GM12878 (cell line): ENCODE data around the gene KCNIP3. TPM values are rescaled to one million over a fixed set of nuclear protein-coding genes. Genes with fewer than 3 reads are reported as not detected.

Experiments
- ATAC-seq: fragments of 200-7000 bp; cut with Tn5 transposase; 3 replicates; pipeline ENCODE4 v1.9.1; 2020; ENCODE audit warnings: mild to moderate bottlenecking, moderate library complexity
- BruUV-seq: library from RNA; stranded (reverse); fragments of 400-500 nt; replicated peaks from 2 replicates; lab custom pipeline; 2021; lab: Mats Ljungman, UMichigan
- CTCF ChIA-PET: fragments of 300-600 bp; sonication (Branson Sonifier 250); formaldehyde crosslinking; extraction: SDS; loops from one replicate; lab custom pipeline; 2021; ENCODE audit warnings: inconsistent platforms; lab: Yijun Ruan, JAX
- POLR2A ChIA-PET: fragments of 350-600 bp; formaldehyde crosslinking; extraction: SDS; loops from one replicate; lab custom pipeline; 2021; ENCODE audit warnings: inconsistent platforms; lab: Charles Lee
- RAD21 ChIA-PET: fragments of 300-600 bp; sonication (Branson Sonifier 250); formaldehyde crosslinking; loops from one replicate; lab custom pipeline; 2023; ENCODE audit warnings: antibody characterized with exemption; ENCODE audit not compliant: unreplicated experiment; lab: Charles Lee
- SMC1A ChIA-PET: fragments of 300-600 bp; sonication (Branson Sonifier 250); formaldehyde crosslinking; loops from one replicate; lab custom pipeline; 2023; ENCODE audit not compliant: unreplicated experiment, uncharacterized antibody; lab: Charles Lee
- DNase-seq: peaks from one replicate; pipeline ENCODE4 v3.0.0-alpha.2; 2011; ENCODE audit warnings: low read depth, low spot score
- FAIRE-seq: peaks from 3 replicates; lab custom pipeline; 2011; peaks lifted over from hg19 to GRCh38; lab: Jason Lieb, UNC
- H2AFZ ChIP-seq: 2 replicates; pipeline ENCODE4 v1.6.0; 2011; ENCODE audit warnings: low read depth, low read length, control low read depth; ENCODE audit not compliant: control insufficient read depth
- H3K27ac ChIP-seq: 2 replicates; pipeline ENCODE4 v1.5.1; 2011; ENCODE audit warnings: control low read depth; ENCODE audit not compliant: control insufficient read depth, insufficient read depth
- H3K27me3 ChIP-seq, 2 experiments: replicated peaks in 1 of 2; 2 replicates each; pipeline versions ENCODE4 v1.6.0 to v1.6.1; 2011; ENCODE audit warnings: low read length in 1 of 2; ENCODE audit not compliant: control insufficient read depth in 2 of 2, insufficient read depth in 2 of 2
- H3K36me3 ChIP-seq, 2 experiments: 2 replicates each; pipeline ENCODE4 v1.5.1; 2011; ENCODE audit warnings: low read length in 1 of 2; ENCODE audit not compliant: control insufficient read depth in 2 of 2, insufficient read depth in 2 of 2
- H3K4me1 ChIP-seq: 2 replicates; pipeline ENCODE4 v1.6.1; 2011; ENCODE audit warnings: mild to moderate bottlenecking, low read length, moderate library complexity, mixed read lengths; ENCODE audit not compliant: control insufficient read depth, insufficient read depth
- H3K4me2 ChIP-seq: 2 replicates; pipeline ENCODE4 v1.6.0; 2011; ENCODE audit warnings: control low read depth; ENCODE audit not compliant: control insufficient read depth, insufficient read depth
- H3K4me3 ChIP-seq: fragments of 200-600 bp; sonication (generic); 2 replicates; pipeline ENCODE4 v1.5.1; 2016
- H3K79me2 ChIP-seq: 2 replicates; pipeline ENCODE4 v1.6.0; 2011; ENCODE audit warnings: low read length; ENCODE audit not compliant: control insufficient read depth, insufficient read depth
- H3K9ac ChIP-seq: 2 replicates; pipeline ENCODE4 v1.8.0; 2011; ENCODE audit warnings: low read length, control low read depth, mixed read lengths; ENCODE audit not compliant: control insufficient read depth, insufficient read depth
- H3K9me3 ChIP-seq: replicated peaks from 3 replicates; pipeline ENCODE4 v1.5.1; 2011; ENCODE audit warnings: mild to moderate bottlenecking, low read length; ENCODE audit not compliant: control insufficient read depth, insufficient read depth
- H4K20me1 ChIP-seq: 2 replicates; pipeline ENCODE4 v1.6.0; 2011; ENCODE audit not compliant: control insufficient read depth, insufficient read depth
- CBFB ChIP-seq: IDR thresholded peaks from 2 replicates; pipeline ENCODE4 v1.6.1; 2016; ENCODE audit warnings: antibody characterized with exemption, low read depth
- CBX5 ChIP-seq: sonication (generic); IDR thresholded peaks from 2 replicates; pipeline ENCODE4 v1.6.1; 2016; ENCODE audit warnings: low read depth, moderate library complexity, mild to moderate bottlenecking, inconsistent platforms
- CREB1 ChIP-seq: IDR thresholded peaks from 2 replicates; pipeline ENCODE4 v1.6.1; 2012; ENCODE audit warnings: low read depth, mild to moderate bottlenecking, inconsistent platforms
- DPF2 ChIP-seq: fragments of 450-650 bp; IDR thresholded peaks from 2 replicates; pipeline ENCODE4 v1.6.1; 2017; ENCODE audit warnings: mild to moderate bottlenecking
- ESRRA ChIP-seq: IDR thresholded peaks from 2 replicates; pipeline ENCODE4 v1.6.1; 2012; ENCODE audit warnings: mild to moderate bottlenecking, low read length, improper control_type of control experiment
- EZH2 ChIP-seq: IDR thresholded peaks from 2 replicates; pipeline ENCODE4 v1.6.1; 2012; ENCODE audit warnings: low read depth, mild to moderate bottlenecking, control low read depth, inconsistent platforms, low read length, borderline replicate concordance; ENCODE audit not compliant: control insufficient read depth
- POLR2A ChIP-seq: IDR thresholded peaks from 2 replicates; pipeline ENCODE4 v1.6.1; 2011; ENCODE audit warnings: low read depth, mild to moderate bottlenecking, low read length
- POU2F2 ChIP-seq: IDR thresholded peaks from 3 replicates; pipeline ENCODE4 v1.6.1; 2011; ENCODE audit warnings: low read depth, mild to moderate bottlenecking, low read length, borderline replicate concordance
- RAD51 ChIP-seq: fragments of 450-650 bp; IDR thresholded peaks from 2 replicates; pipeline ENCODE4 v1.6.1; 2016; ENCODE audit warnings: moderate library complexity, mild to moderate bottlenecking, inconsistent platforms
- SIX5 ChIP-seq: IDR thresholded peaks from 2 replicates; pipeline ENCODE4 v1.6.1; 2011; ENCODE audit warnings: mild to moderate bottlenecking, low read depth, low read length, moderate library complexity; ENCODE audit not compliant: severe bottlenecking
- STAT1 ChIP-seq: fragments of 450-650 bp; conservative IDR thresholded peaks from 2 replicates; pipeline ENCODE4 v1.6.1; 2014; ENCODE audit warnings: antibody characterized with exemption, mild to moderate bottlenecking
- WRNIP1 ChIP-seq: IDR thresholded peaks from 2 replicates; pipeline ENCODE4 v1.6.1; 2011; ENCODE audit warnings: low read depth, low read length, improper control_type of control experiment, borderline replicate concordance
- WGBS: methylation state at CpG from one replicate; pipeline ENCODE4 v1.1.6; 2016; ENCODE audit warnings: low lambda C conversion rate; ENCODE audit not compliant: insufficient replicate concordance, insufficient coverage; ENCODE audit errors: missing lambda C conversion rate; 5-methylcytosine and 5-hydroxymethylcytosine counted together
- in situ Hi-C: fragments of 300-500 bp; cut with MboI; formaldehyde crosslinking; loops from 9 replicates; pipeline ENCODE4 v1.14.3; 2018; ENCODE audit warnings: mixed read lengths
- intact Hi-C: fragments of 100-400 bp; cut with micrococcal nuclease; formaldehyde crosslinking; loops from one replicate; pipeline ENCODE4 v1.14.2; 2022; ENCODE audit not compliant: unreplicated experiment
- polyA plus RNA-seq, 11 experiments: library from polyadenylated mRNA; depleted of rRNA in 4 of 11; unstranded in 6 of 11; stranded (reverse) in 5 of 11; fragments of >200 nt; fragmentation: Nextera tagmentation in 4 of 11; fragmentation: Illumina TruSeq in 1 of 11; extraction: Ambion mirVana in 4 of 11; extraction: Trizol in 1 of 11; gene quantifications; 1 replicate in 1 of 11; 2 replicates in 10 of 11; pipeline versions ENCODE4 v1.2.1 to v1.2.3, GENCODE V29; 2011 to 2016; ENCODE audit warnings: inconsistent platforms in 2 of 11, missing spikeins in 2 of 11, low read depth in 1 of 11
- total RNA-seq, 4 experiments: library from RNA; depleted of rRNA in 3 of 4; stranded (reverse); fragments of >200 nt in 3 of 4; fragmentation: Illumina TruSeq in 1 of 4; extraction: Trizol in 1 of 4; gene quantifications; 2 replicates each; pipeline versions ENCODE4 v1.2.1 to v1.2.3, GENCODE V29; 2013 to 2021
- TF ChIP-seq, protein P1 (sequence below): fragments of 450-650 bp; IDR thresholded peaks from 2 replicates; pipeline ENCODE4 v1.6.1; 2018; ENCODE audit warnings: borderline replicate concordance, mild to moderate bottlenecking; ENCODE audit not compliant: partially characterized antibody
- TF ChIP-seq, protein P2 (sequence below): fragments of 450-650 bp; IDR thresholded peaks from 2 replicates; pipeline ENCODE4 v1.6.1; 2016; ENCODE audit warnings: mild to moderate bottlenecking

Gene KCNIP3
- total and polyA plus RNA-seq, 10 of the 15 experiments (the other 5 are each of a cell fraction or from before 2014, with no cell fraction given) = not detected

DNA sequence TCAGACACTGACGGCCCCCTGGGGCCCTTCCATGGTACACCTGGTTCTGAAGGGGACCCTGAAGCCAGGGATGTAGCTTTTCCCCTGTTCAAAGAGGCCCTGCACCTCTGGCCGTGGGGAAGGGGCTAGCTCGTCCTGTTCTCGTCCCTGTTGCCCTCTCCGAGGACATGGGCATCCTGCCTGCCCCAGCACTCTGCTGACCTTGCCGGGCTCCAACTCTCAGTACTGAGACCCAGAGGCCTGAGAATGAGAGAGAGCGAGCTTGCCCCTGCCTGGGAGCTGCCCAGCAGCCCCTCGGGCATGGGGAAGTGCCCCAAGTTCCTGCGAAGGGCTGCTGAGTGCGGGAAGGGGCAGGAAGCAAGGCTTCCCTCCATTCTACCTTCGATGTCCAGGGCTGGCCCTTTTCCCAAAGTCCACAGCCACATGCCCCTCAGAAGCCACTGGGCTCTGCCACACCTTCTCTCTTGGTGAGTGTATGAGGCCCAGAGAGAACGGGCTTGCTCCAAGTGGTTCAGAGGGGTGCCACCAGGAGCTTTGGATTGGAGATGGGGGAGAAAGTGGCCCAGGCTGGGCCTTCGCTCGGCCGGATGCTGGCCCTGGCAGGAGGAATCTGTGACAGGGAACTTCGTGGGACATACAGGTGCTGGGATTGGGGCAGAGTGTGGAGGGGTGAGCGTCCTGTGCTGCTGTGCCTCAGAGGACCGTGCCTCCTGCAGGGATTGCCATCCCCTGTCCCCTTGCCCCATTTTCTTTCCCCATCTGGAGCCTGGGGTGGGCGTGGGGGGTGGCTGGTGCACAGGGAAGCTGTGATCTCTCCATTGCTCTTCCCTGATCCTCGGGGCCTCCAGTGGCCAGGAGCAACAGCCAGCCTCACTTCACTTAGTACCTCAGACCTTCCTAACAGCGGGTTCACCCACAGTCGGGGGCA is 50.8 kb downstream of the KCNIP3 start:
- TF ChIP-seq DPF2 (no peak), CBX5 (no peak), CREB1 (no peak), WRNIP1 (no peak), ESRRA (no peak), STAT1 (no peak), EZH2 (no peak), POU2F2 (no peak), POLR2A (no peak), SIX5 (no peak), CBFB (no peak), RAD51 (no peak)
- TF ChIP-seq, protein P1, sequence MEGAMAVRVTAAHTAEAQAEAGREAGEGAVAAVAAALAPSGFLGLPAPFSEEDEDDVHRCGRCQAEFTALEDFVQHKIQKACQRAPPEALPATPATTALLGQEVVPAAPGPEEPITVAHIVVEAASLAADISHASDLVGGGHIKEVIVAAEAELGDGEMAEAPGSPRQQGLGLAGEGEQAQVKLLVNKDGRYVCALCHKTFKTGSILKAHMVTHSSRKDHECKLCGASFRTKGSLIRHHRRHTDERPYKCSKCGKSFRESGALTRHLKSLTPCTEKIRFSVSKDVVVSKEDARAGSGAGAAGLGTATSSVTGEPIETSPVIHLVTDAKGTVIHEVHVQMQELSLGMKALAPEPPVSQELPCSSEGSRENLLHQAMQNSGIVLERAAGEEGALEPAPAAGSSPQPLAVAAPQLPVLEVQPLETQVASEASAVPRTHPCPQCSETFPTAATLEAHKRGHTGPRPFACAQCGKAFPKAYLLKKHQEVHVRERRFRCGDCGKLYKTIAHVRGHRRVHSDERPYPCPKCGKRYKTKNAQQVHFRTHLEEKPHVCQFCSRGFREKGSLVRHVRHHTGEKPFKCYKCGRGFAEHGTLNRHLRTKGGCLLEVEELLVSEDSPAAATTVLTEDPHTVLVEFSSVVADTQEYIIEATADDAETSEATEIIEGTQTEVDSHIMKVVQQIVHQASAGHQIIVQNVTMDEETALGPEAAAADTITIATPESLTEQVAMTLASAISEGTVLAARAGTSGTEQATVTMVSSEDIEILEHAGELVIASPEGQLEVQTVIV = no peak
- TF ChIP-seq, protein P2, sequence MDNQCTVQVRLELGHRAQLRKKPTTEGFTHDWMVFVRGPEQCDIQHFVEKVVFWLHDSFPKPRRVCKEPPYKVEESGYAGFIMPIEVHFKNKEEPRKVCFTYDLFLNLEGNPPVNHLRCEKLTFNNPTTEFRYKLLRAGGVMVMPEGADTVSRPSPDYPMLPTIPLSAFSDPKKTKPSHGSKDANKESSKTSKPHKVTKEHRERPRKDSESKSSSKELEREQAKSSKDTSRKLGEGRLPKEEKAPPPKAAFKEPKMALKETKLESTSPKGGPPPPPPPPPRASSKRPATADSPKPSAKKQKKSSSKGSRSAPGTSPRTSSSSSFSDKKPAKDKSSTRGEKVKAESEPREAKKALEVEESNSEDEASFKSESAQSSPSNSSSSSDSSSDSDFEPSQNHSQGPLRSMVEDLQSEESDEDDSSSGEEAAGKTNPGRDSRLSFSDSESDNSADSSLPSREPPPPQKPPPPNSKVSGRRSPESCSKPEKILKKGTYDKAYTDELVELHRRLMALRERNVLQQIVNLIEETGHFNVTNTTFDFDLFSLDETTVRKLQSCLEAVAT = no peak
- H3K36me3 ChIP-seq = no peaks in the 10 kb centered on the region
- no peak overlapping the region for H3K4me3 ChIP-seq
- no peak overlapping the region for H2AFZ ChIP-seq
- ChIA-PET POLR2A (no interaction called here), SMC1A (no interaction called here), RAD21 (no interaction called here), CTCF (no interaction called here)
- intact Hi-C loops = no loop called here
- no peaks in the 10 kb centered on the region; the same call in 1 of the 2 replicates for H4K20me1 ChIP-seq
- no peak overlapping the region for H3K9ac ChIP-seq
- BruUV-seq = no TSS peak
- peaks cover 6 to 12% of the 10 kb centered on the region in 2 experiments; a peak in 3 of 4 replicates for H3K27me3 ChIP-seq
- H3K4me1 ChIP-seq = peaks cover 3% of the 10 kb centered on the region; the same call in 1 of the 2 replicates
- no peak for ATAC-seq
- DNase-seq = no peak
- in situ Hi-C loops = no loop called here
- WGBS = 31% methylated on average over 22 of the region's 22 CpGs
- no peaks in the 10 kb centered on the region for H3K79me2 ChIP-seq
- H3K4me2 ChIP-seq = no peak overlapping the region
- no peak overlapping the region for H3K27ac ChIP-seq
- no peaks in the 10 kb centered on the region for H3K9me3 ChIP-seq
- FAIRE-seq = no peak
